Ectodermal cell (in vitro differentiated cells): Measurements from ENCODE around the gene TEAD1.

Experiments
- H3K27ac ChIP-seq: 2 replicates; pipeline ENCODE4 v1.7.0; 2013; ENCODE audit warnings: mild to moderate bottlenecking, low read depth, low read length; ENCODE audit not compliant: insufficient read depth, poor library complexity, severe bottlenecking
- H3K27me3 ChIP-seq: 2 replicates; pipeline ENCODE4 v1.7.0; 2013; ENCODE audit warnings: mild to moderate bottlenecking, low read length; ENCODE audit not compliant: insufficient read depth, control insufficient read depth, poor library complexity, severe bottlenecking
- H3K36me3 ChIP-seq: one replicate; pipeline ENCODE4 v1.7.0; 2013; ENCODE audit warnings: low read length; ENCODE audit not compliant: control insufficient read depth, insufficient read depth
- H3K4me1 ChIP-seq: one replicate; pipeline ENCODE4 v1.7.0; 2013; ENCODE audit warnings: low read length; ENCODE audit not compliant: control insufficient read depth, insufficient read depth
- H3K4me3 ChIP-seq: 2 replicates; pipeline ENCODE4 v1.7.0; 2013; ENCODE audit warnings: low read depth, low read length, control low read depth; ENCODE audit not compliant: insufficient read depth
- H3K9me3 ChIP-seq: 2 replicates; pipeline ENCODE4 v1.7.0; 2013; ENCODE audit warnings: mild to moderate bottlenecking, low read length, moderate library complexity; ENCODE audit not compliant: control insufficient read depth
- WGBS, 2 experiments: methylation state at CpG; one replicate each; pipeline ENCODE4 v1.1.7; 2013; ENCODE audit warnings: missing lambda C conversion rate in 2 of 2; 5-methylcytosine and 5-hydroxymethylcytosine counted together

TEAD1 gene

GRCh38 chr11:12721816-12722604, 47.8 kb downstream of the TEAD1 start:
- H3K4me1 ChIP-seq, result peaks cover 58% of the 10 kb centered on the region
- H3K9me3 ChIP-seq, result no peaks in the 10 kb centered on the region
- no peaks in the 10 kb centered on the region for H3K27me3 ChIP-seq
- WGBS, 2 experiments, result 71 to 76% methylated on average over 6 to 7 of the region's 7 CpGs
- no peak overlapping the region for H3K27ac ChIP-seq
- no peak overlapping the region for H3K4me3 ChIP-seq
- no peaks in the 10 kb centered on the region for H3K36me3 ChIP-seq

GRCh38 chr11:12723421-12724300, 49.4 kb downstream of the TEAD1 start:
- Histone ChIP-seq H3K4me1 (peaks cover 55% of the 10 kb centered on the region), H3K27ac (peak overlapping the region; percentile 52)

GRCh38 chr11:12724301-12725054, 50.3 kb downstream of the TEAD1 start:
- WGBS, 2 experiments, result 51% methylated on average over 14 of the region's 14 CpGs
- peak overlapping the region; percentile 9 for H3K27ac ChIP-seq
- peaks cover 48% of the 10 kb centered on the region for H3K4me1 ChIP-seq
- no peaks in the 10 kb centered on the region for H3K36me3 ChIP-seq
- H3K4me3 ChIP-seq, result no peak overlapping the region
- no peaks in the 10 kb centered on the region for H3K27me3 ChIP-seq
- no peaks in the 10 kb centered on the region for H3K9me3 ChIP-seq

More at GRCh38 chr11:12723421-12724300, 49.4 kb downstream of the TEAD1 start:
- WGBS, 2 experiments, result 64 to 75% methylated on average over 8 to 10 of the region's 13 CpGs
- Histone ChIP-seq H3K36me3 (no peaks in the 10 kb centered on the region), H3K27me3 (no peaks in the 10 kb centered on the region), H3K4me3 (no peak overlapping the region), H3K9me3 (no peaks in the 10 kb centered on the region)

GRCh38 chr11:12725055-12725862, 51.0 kb downstream of the TEAD1 start:
- H3K36me3 ChIP-seq, result no peaks in the 10 kb centered on the region
- H3K27me3 ChIP-seq, result no peaks in the 10 kb centered on the region
- WGBS, 2 experiments, result 96 to 98% methylated on average over 6 to 7 of the region's 8 CpGs
- H3K9me3 ChIP-seq, result no peaks in the 10 kb centered on the region
- H3K27ac ChIP-seq, result no peak overlapping the region
- peaks cover 45% of the 10 kb centered on the region for H3K4me1 ChIP-seq
- no peak overlapping the region for H3K4me3 ChIP-seq

GRCh38 chr11:12725863-12726682, 51.9 kb downstream of the TEAD1 start:
- Histone ChIP-seq H3K27ac (no peak overlapping the region), H3K4me3 (no peak overlapping the region), H3K27me3 (no peaks in the 10 kb centered on the region), H3K36me3 (no peaks in the 10 kb centered on the region), H3K4me1 (peaks cover 38% of the 10 kb centered on the region), H3K9me3 (no peaks in the 10 kb centered on the region)
- WGBS, 2 experiments, result 95 to 96% methylated on average over 8 of the region's 8 CpGs

- Histone ChIP-seq H3K27ac (no peak overlapping the region), H3K9me3 (no peaks in the 10 kb centered on the region), H3K36me3 (no peaks in the 10 kb centered on the region), H3K4me1 (peaks cover 23% of the 10 kb centered on the region), H3K4me3 (no peak overlapping the region), H3K27me3 (no peaks in the 10 kb centered on the region)
- 84 to 86% methylated on average over 5 of the region's 5 CpGs for WGBS, 2 experiments
Measured at GRCh38 chr11:12727563-12728211, 53.5 kb downstream of the TEAD1 start.

- H3K9me3 ChIP-seq, result no peaks in the 10 kb centered on the region
- H3K36me3 ChIP-seq, result no peaks in the 10 kb centered on the region
- H3K27ac ChIP-seq, result no peak overlapping the region
- H3K4me3 ChIP-seq, result no peak overlapping the region
- WGBS, 2 experiments, result 91 to 93% methylated on average over 4 of the region's 4 CpGs
- H3K27me3 ChIP-seq, result no peaks in the 10 kb centered on the region
- H3K4me1 ChIP-seq, result peaks cover 16% of the 10 kb centered on the region
Measured at GRCh38 chr11:12728417-12728816, 54.2 kb downstream of the TEAD1 start.

GRCh38 chr11:12729941-12730340, 55.7 kb downstream of the TEAD1 start:
- WGBS, 2 experiments, result 95 to 100% methylated on average over 5 of the region's 5 CpGs
- no peak overlapping the region for H3K4me3 ChIP-seq
- H3K4me1 ChIP-seq, result peaks cover under 1% of the 10 kb centered on the region
- H3K27me3 ChIP-seq, result no peaks in the 10 kb centered on the region
- no peaks in the 10 kb centered on the region for H3K36me3 ChIP-seq
- no peaks in the 10 kb centered on the region for H3K9me3 ChIP-seq
- H3K27ac ChIP-seq, result no peak overlapping the region
